Measurements from ENCODE around the gene FRMD3. TPM values are rescaled to one million over a fixed set of nuclear protein-coding genes. Genes with fewer than 3 reads are reported as not detected.

Gene FRMD3
- total RNA-seq, 1 experiment from 2014 or later: 1.4 TPM

DNA sequence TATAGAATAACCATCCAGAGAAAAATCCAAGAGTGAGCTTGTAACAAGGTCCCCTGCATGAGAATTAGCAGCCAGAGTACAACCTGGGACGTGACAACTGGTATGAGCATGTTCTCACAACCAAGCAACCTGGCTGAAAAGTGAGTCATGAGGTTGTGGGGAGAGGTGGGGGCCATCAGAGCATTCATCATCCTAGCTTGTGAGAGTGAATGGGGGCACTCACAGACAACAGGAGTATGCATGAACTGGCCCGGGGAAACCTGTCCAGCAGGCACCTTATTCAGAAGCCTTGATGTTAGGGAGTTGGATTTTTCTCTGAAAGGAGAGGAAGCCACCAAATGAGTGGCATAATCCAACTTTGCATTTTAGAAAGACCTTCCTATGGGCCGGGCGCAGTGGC is 113.0 kb downstream of the FRMD3 start (continued):
- TF ChIP-seq, protein P1, sequence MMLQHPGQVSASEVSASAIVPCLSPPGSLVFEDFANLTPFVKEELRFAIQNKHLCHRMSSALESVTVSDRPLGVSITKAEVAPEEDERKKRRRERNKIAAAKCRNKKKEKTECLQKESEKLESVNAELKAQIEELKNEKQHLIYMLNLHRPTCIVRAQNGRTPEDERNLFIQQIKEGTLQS (CRISPR knock-in tag; conservative IDR thresholded peaks at IDR 0.05): no peak
- no peak for TF ChIP-seq RELA (CRISPR knock-in tag; IDR thresholded peaks at IDR 0.05; ENCODE audit: borderline replicate concordance)

DNA sequence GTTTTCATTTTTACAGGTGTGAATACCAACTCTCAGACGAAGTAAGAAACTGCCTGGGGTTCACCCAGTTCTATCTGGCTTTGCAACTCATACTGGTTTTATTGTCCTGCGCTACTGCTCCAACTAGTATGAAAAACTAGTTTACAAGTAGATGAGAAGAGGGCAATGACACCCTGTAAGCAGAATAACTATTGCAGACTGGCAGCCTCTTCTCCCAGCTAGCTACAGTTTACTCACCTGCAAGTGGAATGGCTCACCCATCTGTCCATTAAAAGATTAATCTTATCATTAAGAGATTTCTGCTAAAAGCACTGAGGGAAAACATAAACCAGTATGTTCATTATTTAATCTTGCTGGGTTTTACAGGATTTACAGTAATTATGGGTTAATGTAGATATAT is 113.4 kb downstream of the FRMD3 start:
- H3K4me1 Mint-ChIP-seq: peaks cover 14% of the 10 kb centered on the region
- no peak for ATAC-seq
- H3K4me3 Mint-ChIP-seq: no peak overlapping the region
- TF ChIP-seq ZNF263 (CRISPR knock-in tag; IDR thresholded peaks at IDR 0.05; ENCODE audit: low read depth) (no peak), ZNF317 (CRISPR knock-in tag; IDR thresholded peaks at IDR 0.05; ENCODE audit: borderline replicate concordance, low read depth) (no peak)
- TF ChIP-seq, protein P2, sequence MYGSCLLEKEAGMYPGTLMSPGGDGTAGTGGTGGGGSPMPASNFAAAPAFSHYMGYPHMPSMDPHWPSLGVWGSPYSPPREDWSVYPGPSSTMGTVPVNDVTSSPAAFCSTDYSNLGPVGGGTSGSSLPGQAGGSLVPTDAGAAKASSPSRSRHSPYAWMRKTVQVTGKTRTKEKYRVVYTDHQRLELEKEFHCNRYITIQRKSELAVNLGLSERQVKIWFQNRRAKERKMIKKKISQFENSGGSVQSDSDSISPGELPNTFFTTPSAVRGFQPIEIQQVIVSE (CRISPR knock-in tag; IDR thresholded peaks at IDR 0.05; ENCODE audit: borderline replicate concordance): no peak
- H3K36me3 Mint-ChIP-seq: no peaks in the 10 kb centered on the region
- DNase-seq (ENCODE audit: low spot score): no peak
- POLR2A ChIA-PET: no interaction called here
- H3K9me3 Mint-ChIP-seq: peaks cover 5% of the 10 kb centered on the region; the same call in 1 of the 2 replicates
- CTCF ChIA-PET: interaction anchor here (1.0 to 1.1 kb wide), 2 partner anchors 119 to 205 kb away, joined by 3 to 4 read pairs; no protein-coding TSS in a partner anchor
- H3K27ac Mint-ChIP-seq: no peak overlapping the region
- no peaks in the 10 kb centered on the region for H3K27me3 Mint-ChIP-seq (ENCODE audit: low read depth)

DNA sequence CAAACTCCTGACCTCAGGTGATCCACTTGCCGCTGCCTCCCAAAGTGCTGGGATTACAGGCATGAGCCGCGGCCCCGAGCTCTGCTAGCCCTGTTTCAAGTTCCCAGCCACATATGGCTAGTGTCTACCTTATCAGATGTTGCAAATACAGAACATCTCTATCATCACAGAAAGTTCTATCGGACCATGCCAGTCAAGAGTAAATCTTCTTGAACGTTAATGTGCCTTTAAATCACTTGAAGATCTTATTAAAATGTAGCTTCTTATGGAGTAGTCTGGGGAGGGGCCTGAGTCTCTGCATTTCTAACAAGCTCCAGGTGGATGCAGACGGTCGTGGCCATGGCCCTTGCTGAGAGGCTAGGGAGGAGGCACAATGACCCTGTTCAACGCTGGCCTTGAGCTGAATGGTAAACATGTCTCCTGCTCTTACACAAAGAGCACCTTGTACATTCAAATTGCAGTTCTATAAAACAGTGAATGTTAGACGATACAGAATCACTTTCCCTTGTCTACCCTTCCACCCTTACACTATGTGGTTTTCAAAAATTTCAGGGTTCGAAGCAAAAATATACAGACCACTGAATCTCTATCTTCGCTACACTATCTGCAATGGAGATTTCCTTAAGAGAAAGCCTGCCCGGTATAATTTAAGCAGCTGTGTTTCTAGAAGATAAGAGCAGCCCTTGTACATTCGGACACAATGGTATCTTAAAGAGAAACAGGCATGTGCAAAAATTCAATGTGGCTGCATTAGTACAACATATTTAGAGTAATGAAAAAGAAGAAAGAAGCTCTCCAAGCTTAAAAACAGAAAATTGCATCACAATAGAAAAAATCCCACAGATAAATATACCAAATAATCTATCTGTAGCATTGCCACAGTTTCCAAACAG is 114.1 kb downstream of the FRMD3 start:
- Mint-ChIP-seq H3K4me1 (peaks cover 14% of the 10 kb centered on the region), H3K9me3 (peaks cover 5% of the 10 kb centered on the region; the same call in 1 of the 2 replicates), H3K36me3 (no peaks in the 10 kb centered on the region), H3K27me3 (ENCODE audit: low read depth) (no peaks in the 10 kb centered on the region), H3K4me3 (no peak overlapping the region), H3K27ac (no peak overlapping the region)
- CTCF ChIA-PET: interaction anchor here (1.1 to 1.2 kb wide), 2 partner anchors 120 to 204 kb away, joined by 4 to 6 read pairs; no protein-coding TSS in a partner anchor
- TF ChIP-seq ZNF232 (CRISPR knock-in tag; IDR thresholded peaks at IDR 0.05) (no peak), ZNF396 (CRISPR knock-in tag; IDR thresholded peaks at IDR 0.05; ENCODE audit: borderline replicate concordance) (no peak), RORB (CRISPR knock-in tag; IDR thresholded peaks at IDR 0.05) (no peak), JUN (CRISPR knock-in tag; IDR thresholded peaks at IDR 0.05) (no peak), ZBTB21 (CRISPR knock-in tag; IDR thresholded peaks at IDR 0.05; ENCODE audit: borderline replicate concordance) (no peak), OVOL2 (CRISPR knock-in tag; IDR thresholded peaks at IDR 0.05; ENCODE audit: borderline replicate concordance) (no peak)
- POLR2A ChIA-PET: no interaction called here
- ATAC-seq (peak; percentile 71), DNase-seq (ENCODE audit: low spot score) (no peak)

DNA sequence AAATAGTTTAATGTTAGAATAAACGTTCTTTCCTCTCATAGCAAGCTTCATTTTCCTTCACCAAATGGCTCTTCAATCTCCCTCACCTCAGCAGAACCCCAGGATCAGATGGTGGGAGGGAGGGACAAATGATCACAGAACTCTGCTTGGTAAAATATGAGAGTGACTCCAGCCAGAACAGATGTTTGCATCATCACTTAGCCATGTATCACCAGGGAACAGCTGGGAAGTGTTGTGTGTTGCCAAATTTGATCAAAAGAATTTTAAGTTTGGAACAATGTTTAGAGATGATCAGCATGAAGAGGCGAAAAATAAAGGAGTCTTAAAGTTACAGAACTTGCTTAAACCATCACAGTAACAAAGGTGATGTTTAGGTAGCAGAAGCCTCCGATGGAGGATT is 115.7 kb downstream of the FRMD3 start:
- TF ChIP-seq NR3C1 (CRISPR knock-in tag; conservative IDR thresholded peaks at IDR 0.05; ENCODE audit: low read depth): no peak
- TF ChIP-seq, protein P2 (CRISPR knock-in tag; IDR thresholded peaks at IDR 0.05; ENCODE audit: borderline replicate concordance): no peak
- no peak for TF ChIP-seq JUN (CRISPR knock-in tag; IDR thresholded peaks at IDR 0.05)
- TF ChIP-seq, protein P3, sequence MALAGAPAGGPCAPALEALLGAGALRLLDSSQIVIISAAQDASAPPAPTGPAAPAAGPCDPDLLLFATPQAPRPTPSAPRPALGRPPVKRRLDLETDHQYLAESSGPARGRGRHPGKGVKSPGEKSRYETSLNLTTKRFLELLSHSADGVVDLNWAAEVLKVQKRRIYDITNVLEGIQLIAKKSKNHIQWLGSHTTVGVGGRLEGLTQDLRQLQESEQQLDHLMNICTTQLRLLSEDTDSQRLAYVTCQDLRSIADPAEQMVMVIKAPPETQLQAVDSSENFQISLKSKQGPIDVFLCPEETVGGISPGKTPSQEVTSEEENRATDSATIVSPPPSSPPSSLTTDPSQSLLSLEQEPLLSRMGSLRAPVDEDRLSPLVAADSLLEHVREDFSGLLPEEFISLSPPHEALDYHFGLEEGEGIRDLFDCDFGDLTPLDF (CRISPR knock-in tag; IDR thresholded peaks at IDR 0.05): no peak
- TF ChIP-seq, protein P4, sequence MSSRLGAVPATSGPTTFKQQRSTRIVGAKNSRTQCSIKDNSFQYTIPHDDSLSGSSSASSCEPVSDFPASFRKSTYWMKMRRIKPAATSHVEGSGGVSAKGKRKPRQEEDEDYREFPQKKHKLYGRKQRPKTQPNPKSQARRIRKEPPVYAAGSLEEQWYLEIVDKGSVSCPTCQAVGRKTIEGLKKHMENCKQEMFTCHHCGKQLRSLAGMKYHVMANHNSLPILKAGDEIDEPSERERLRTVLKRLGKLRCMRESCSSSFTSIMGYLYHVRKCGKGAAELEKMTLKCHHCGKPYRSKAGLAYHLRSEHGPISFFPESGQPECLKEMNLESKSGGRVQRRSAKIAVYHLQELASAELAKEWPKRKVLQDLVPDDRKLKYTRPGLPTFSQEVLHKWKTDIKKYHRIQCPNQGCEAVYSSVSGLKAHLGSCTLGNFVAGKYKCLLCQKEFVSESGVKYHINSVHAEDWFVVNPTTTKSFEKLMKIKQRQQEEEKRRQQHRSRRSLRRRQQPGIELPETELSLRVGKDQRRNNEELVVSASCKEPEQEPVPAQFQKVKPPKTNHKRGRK (CRISPR knock-in tag; IDR thresholded peaks at IDR 0.05; ENCODE audit: borderline replicate concordance): no peak
- no peak for TF ChIP-seq NFE2L1 (CRISPR knock-in tag; IDR thresholded peaks at IDR 0.05)
- TF ChIP-seq KAT7 (CRISPR knock-in tag; IDR thresholded peaks at IDR 0.05; ENCODE audit: borderline replicate concordance): no peak
- ATAC-seq (no peak), DNase-seq (ENCODE audit: low spot score) (no peak)
- ChIA-PET CTCF (no interaction called here), POLR2A (no interaction called here)
- no peak overlapping the region for H3K4me3 Mint-ChIP-seq
- H3K4me1 Mint-ChIP-seq: peaks cover 14% of the 10 kb centered on the region
- peaks cover 12% of the 10 kb centered on the region for H3K9me3 Mint-ChIP-seq
- H3K36me3 Mint-ChIP-seq: no peaks in the 10 kb centered on the region
- no peak overlapping the region for H3K27ac Mint-ChIP-seq
- no peaks in the 10 kb centered on the region for H3K27me3 Mint-ChIP-seq (ENCODE audit: low read depth)

Measured in WTC11 (cell line).